HCT116 (cell line): ENCODE data around the gene FAM53A. TPM values are rescaled to one million over a fixed set of nuclear protein-coding genes. Genes with fewer than 3 reads are reported as not detected.

Experiments
- ATAC-seq: fragments of 200-7000 bp; cut with Tn5 transposase; 2 replicates; pipeline ENCODE4 v1.9.1; 2020; ENCODE audit warnings: mild to moderate bottlenecking, moderate library complexity
- BruUV-seq: library from RNA; stranded (reverse); fragments of 400-500 nt; replicated peaks from 2 replicates; lab custom pipeline; 2021; lab: Mats Ljungman, UMichigan
- CTCF ChIA-PET: fragments of 300-600 bp; sonication (Branson Sonifier 250); formaldehyde crosslinking; loops from one replicate; lab custom pipeline; 2021; ENCODE audit warnings: antibody characterized with exemption; lab: Charles Lee
- POLR2A ChIA-PET: fragments of 300-600, 350-600 bp; sonication (Branson Sonifier 250); formaldehyde crosslinking; loops from one replicate; lab custom pipeline; 2021; ENCODE audit warnings: antibody characterized with exemption; lab: Charles Lee
- RAD21 ChIA-PET, 2 experiments: fragments of 300-600 bp; sonication (Branson Sonifier 250); formaldehyde crosslinking; loops; one replicate each; lab custom pipeline; 2023; ENCODE audit warnings: low total read pairs in 2 of 2; ENCODE audit not compliant: uncharacterized antibody in 2 of 2, unreplicated experiment in 2 of 2, low non-redundant PET in 1 of 2; lab: Charles Lee
- DNase-seq: peaks from one replicate; pipeline ENCODE4 v3.0.0-alpha.2; 2010; ENCODE audit warnings: low read depth, low spot score
- H2AFZ ChIP-seq: fragments of 200-600 bp; shearing (Covaris generic), sonication (generic); 2 replicates; pipeline ENCODE4 v1.6.1; 2017; ENCODE audit warnings: low read depth, mixed run types, mixed read lengths, antibody characterized with exemption, low read length; ENCODE audit not compliant: poor library complexity, severe bottlenecking
- H3K27ac ChIP-seq: 2 replicates; pipeline ENCODE4 v1.5.1; 2012; ENCODE audit warnings: low read depth, low read length
- H3K27me3 ChIP-seq: fragments of 200-600 bp; sonication (generic); 2 replicates; pipeline ENCODE4 v1.6.1; 2016; ENCODE audit warnings: mixed run types, low read length, mixed read lengths; ENCODE audit not compliant: insufficient read depth
- H3K36me3 ChIP-seq, 2 experiments: fragments of 200-500 bp in 1 of 2; fragments of 200-600 bp in 1 of 2; sonication (Bioruptor generic) in 1 of 2; sonication (generic) in 1 of 2; 2 replicates each; pipeline versions ENCODE4 v1.5.1 to v1.6.1; 2014 to 2016; ENCODE audit warnings: low read length in 2 of 2, inconsistent platforms in 1 of 2, mixed read lengths in 1 of 2, mixed run types in 1 of 2; ENCODE audit not compliant: insufficient read depth in 2 of 2, control insufficient read depth in 1 of 2
- H3K4me1 ChIP-seq, 2 experiments: fragments of 200-600 bp in 1 of 2; sonication (generic) in 1 of 2; 2 replicates each; pipeline versions ENCODE4 v1.5.1 to v1.6.1; 2012 to 2017; ENCODE audit warnings: low read length in 2 of 2, inconsistent platforms in 1 of 2, mild to moderate bottlenecking in 1 of 2, mixed read lengths in 1 of 2, mixed run types in 1 of 2, moderate library complexity in 1 of 2; ENCODE audit not compliant: insufficient read depth in 2 of 2, control insufficient read depth in 1 of 2
- H3K4me2 ChIP-seq: fragments of 200-600 bp; sonication (generic); 2 replicates; pipeline ENCODE4 v1.6.1; 2017; ENCODE audit warnings: mixed run types, low read length, mixed read lengths
- H3K4me3 ChIP-seq, 2 experiments: fragments of 200-600 bp in 1 of 2; sonication (generic) in 1 of 2; replicated peaks in 1 of 2; 2 replicates each; pipeline ENCODE4 v1.5.1; 2011 to 2016; ENCODE audit warnings: low read length in 2 of 2, control low read depth in 1 of 2, low read depth in 1 of 2, mild to moderate bottlenecking in 1 of 2, mixed read lengths in 1 of 2, mixed run types in 1 of 2
- H3K79me2 ChIP-seq: fragments of 200-600 bp; sonication (generic); 2 replicates; pipeline ENCODE4 v1.6.1; 2017; ENCODE audit warnings: mild to moderate bottlenecking, mixed run types, low read length, moderate library complexity, mixed read lengths; ENCODE audit not compliant: insufficient read depth
- H3K9ac ChIP-seq: fragments of 200-600 bp; sonication (generic); 2 replicates; pipeline ENCODE4 v1.6.1; 2016; ENCODE audit warnings: low read length, mixed read lengths
- H3K9me2 ChIP-seq: fragments of 200-600 bp; sonication (generic), shearing (Covaris generic); 2 replicates; pipeline ENCODE4 v1.6.1; 2017; ENCODE audit warnings: mixed run types, mild to moderate bottlenecking, moderate library complexity; ENCODE audit not compliant: insufficient read depth
- H3K9me3 ChIP-seq, 2 experiments: fragments of 200-500 bp in 1 of 2; fragments of 200-600 bp in 1 of 2; sonication (Bioruptor generic) in 1 of 2; sonication (generic) in 1 of 2; 2 replicates each; pipeline ENCODE4 v1.6.1; 2014 to 2017; ENCODE audit warnings: low read length in 2 of 2, mixed read lengths in 2 of 2, inconsistent platforms in 1 of 2, low read depth in 1 of 2, mild to moderate bottlenecking in 1 of 2, mixed run types in 1 of 2, moderate library complexity in 1 of 2; ENCODE audit not compliant: control insufficient read depth in 1 of 2, insufficient read depth in 1 of 2
- H4K20me1 ChIP-seq: fragments of 200-600 bp; sonication (generic), shearing (Covaris generic); 2 replicates; pipeline ENCODE4 v1.6.1; 2017; ENCODE audit warnings: mixed run types, mild to moderate bottlenecking, moderate library complexity; ENCODE audit not compliant: insufficient read depth
- ATF3 ChIP-seq: IDR thresholded peaks from 2 replicates; pipeline ENCODE4 v1.6.1; 2012
- EGR1 ChIP-seq: IDR thresholded peaks from 2 replicates; pipeline ENCODE4 v1.6.1; 2012; ENCODE audit warnings: low read depth
- ELF1 ChIP-seq: IDR thresholded peaks from 2 replicates; pipeline ENCODE4 v1.6.1; 2012; ENCODE audit warnings: low read depth, borderline replicate concordance
- FOSL1 ChIP-seq: IDR thresholded peaks from 2 replicates; pipeline ENCODE4 v1.6.1; 2012; ENCODE audit warnings: low read depth
- JUND ChIP-seq: IDR thresholded peaks from 2 replicates; pipeline ENCODE4 v1.6.1; 2012
- POLR2A ChIP-seq: IDR thresholded peaks from 2 replicates; pipeline ENCODE4 v1.7.0; 2011; ENCODE audit warnings: borderline replicate concordance; ENCODE audit not compliant: insufficient read depth, insufficient read length; ENCODE audit errors: extremely low read depth
- SP1 ChIP-seq: IDR thresholded peaks from 2 replicates; pipeline ENCODE4 v1.6.1; 2012; ENCODE audit warnings: low read depth
- SRF ChIP-seq: IDR thresholded peaks from 2 replicates; pipeline ENCODE4 v1.6.1; 2012; ENCODE audit warnings: low read depth
- YY1 ChIP-seq: IDR thresholded peaks from 2 replicates; pipeline ENCODE4 v1.6.1; 2011; ENCODE audit warnings: low read length, low read depth, moderate library complexity, mild to moderate bottlenecking; ENCODE audit not compliant: insufficient replicate concordance; ENCODE audit errors: extremely low read depth
- ZFX ChIP-seq: fragments of 450-650 bp; IDR thresholded peaks from 2 replicates; pipeline ENCODE4 v1.6.1; 2017
- intact Hi-C: fragments of 100-400 bp; cut with micrococcal nuclease; formaldehyde crosslinking; loops from 2 replicates; pipeline ENCODE4 v1.10.0; 2022
- total RNA-seq: library from RNA; stranded (reverse); gene quantifications from one replicate; pipeline ENCODE4 v1.2.1, GENCODE V29; 2021; ENCODE audit not compliant: unreplicated experiment
- TF ChIP-seq, protein P1 (sequence below): IDR thresholded peaks from 2 replicates; pipeline ENCODE4 v1.6.1; 2012; ENCODE audit warnings: low read depth

FAM53A gene
- total RNA-seq, 1 experiment from 2014 or later: 1.1 TPM

DNA sequence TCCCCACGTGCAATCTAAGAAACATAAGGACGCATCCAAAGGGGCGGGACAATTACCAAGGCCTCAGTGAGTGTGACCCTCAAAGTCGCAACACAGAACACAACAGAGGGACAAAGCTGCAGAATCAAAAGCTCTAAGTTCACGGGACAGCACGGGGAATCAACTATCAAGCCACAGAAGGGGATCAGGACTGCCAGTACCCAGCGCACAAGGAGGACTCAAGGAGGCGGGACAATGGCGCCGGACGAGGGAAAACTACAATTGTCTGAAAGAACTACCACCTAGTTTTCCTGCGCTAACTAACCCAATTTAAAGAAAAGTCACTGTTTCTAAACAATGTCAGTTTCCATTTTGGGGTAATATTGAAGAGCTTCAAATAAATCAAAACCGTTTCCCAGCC, 1.3 kb downstream of the FAM53A start:
- intact Hi-C loops: no loop called here
- ATAC-seq: no peak
- Histone ChIP-seq H3K9ac (no peak overlapping the region), H3K79me2 (no peaks in the 10 kb centered on the region), H3K4me3 (no peak overlapping the region), H3K27me3 (no peaks in the 10 kb centered on the region), H4K20me1 (no peaks in the 10 kb centered on the region), H3K9me3 (no peaks in the 10 kb centered on the region), H3K36me3 (no peaks in the 10 kb centered on the region), H3K4me1 (peaks cover 8 to 23% of the 10 kb centered on the region in 2 experiments; a peak in 3 of 4 replicates), H3K9me2 (no peaks in the 10 kb centered on the region), H3K4me2 (peak overlapping the region; percentile 69; the same call in 1 of the 2 replicates), H2AFZ (no peak overlapping the region), H3K27ac (no peak overlapping the region)
- RAD21 ChIA-PET: no interaction called here
- DNase-seq: no peak
- POLR2A ChIA-PET: interaction anchor here (1.2 kb wide), 1 partner anchor 29 kb away, joined by 3 read pairs; the partner anchor contains the start of gene SLBP
- CTCF ChIA-PET: interaction anchor here (1.8 kb wide), 1 partner anchor 11 kb away, joined by 6 read pairs; no protein-coding TSS in a partner anchor
- BruUV-seq: TSS peak; percentile 71
- TF ChIP-seq ELF1: no peak
- TF ChIP-seq JUND: no peak
- no peak for TF ChIP-seq ZFX
- TF ChIP-seq SP1: no peak
- no peak for TF ChIP-seq POLR2A
- TF ChIP-seq EGR1: no peak
- no peak for TF ChIP-seq YY1
- TF ChIP-seq ATF3: no peak
- no peak for TF ChIP-seq FOSL1
- TF ChIP-seq, protein P1, sequence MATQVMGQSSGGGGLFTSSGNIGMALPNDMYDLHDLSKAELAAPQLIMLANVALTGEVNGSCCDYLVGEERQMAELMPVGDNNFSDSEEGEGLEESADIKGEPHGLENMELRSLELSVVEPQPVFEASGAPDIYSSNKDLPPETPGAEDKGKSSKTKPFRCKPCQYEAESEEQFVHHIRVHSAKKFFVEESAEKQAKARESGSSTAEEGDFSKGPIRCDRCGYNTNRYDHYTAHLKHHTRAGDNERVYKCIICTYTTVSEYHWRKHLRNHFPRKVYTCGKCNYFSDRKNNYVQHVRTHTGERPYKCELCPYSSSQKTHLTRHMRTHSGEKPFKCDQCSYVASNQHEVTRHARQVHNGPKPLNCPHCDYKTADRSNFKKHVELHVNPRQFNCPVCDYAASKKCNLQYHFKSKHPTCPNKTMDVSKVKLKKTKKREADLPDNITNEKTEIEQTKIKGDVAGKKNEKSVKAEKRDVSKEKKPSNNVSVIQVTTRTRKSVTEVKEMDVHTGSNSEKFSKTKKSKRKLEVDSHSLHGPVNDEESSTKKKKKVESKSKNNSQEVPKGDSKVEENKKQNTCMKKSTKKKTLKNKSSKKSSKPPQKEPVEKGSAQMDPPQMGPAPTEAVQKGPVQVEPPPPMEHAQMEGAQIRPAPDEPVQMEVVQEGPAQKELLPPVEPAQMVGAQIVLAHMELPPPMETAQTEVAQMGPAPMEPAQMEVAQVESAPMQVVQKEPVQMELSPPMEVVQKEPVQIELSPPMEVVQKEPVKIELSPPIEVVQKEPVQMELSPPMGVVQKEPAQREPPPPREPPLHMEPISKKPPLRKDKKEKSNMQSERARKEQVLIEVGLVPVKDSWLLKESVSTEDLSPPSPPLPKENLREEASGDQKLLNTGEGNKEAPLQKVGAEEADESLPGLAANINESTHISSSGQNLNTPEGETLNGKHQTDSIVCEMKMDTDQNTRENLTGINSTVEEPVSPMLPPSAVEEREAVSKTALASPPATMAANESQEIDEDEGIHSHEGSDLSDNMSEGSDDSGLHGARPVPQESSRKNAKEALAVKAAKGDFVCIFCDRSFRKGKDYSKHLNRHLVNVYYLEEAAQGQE: no peak
- no peak for TF ChIP-seq SRF
